Measurements from ENCODE around the gene TSPYL4.
A peak's percentile ranks its signal among the peaks of the same experiment; 100 is the strongest.

Gene TSPYL4

GRCh38 chr6:116268589-116269293 is 14.9 kb upstream of the TSPYL4 start:
- peak; percentile 71 to 87 for DNase-seq

- no peak for DNase-seq
These were observed 14.1 kb upstream of the TSPYL4 start for GRCh38 chr6:116267836-116268588.

- DNase-seq = no peak
These were observed 12.9 kb upstream of the TSPYL4 start for GRCh38 chr6:116266803-116267202.

- no peak for DNase-seq
These were observed 11.4 kb upstream of the TSPYL4 start for GRCh38 chr6:116265041-116265829.

- DNase-seq = no peak
These were observed 9.5 kb upstream of the TSPYL4 start for GRCh38 chr6:116263353-116263752.

GRCh38 chr6:116258520-116258919 is 4.6 kb upstream of the TSPYL4 start:
- no peak for DNase-seq

GRCh38 chr6:116256694-116257093 is 2.8 kb upstream of the TSPYL4 start:
- DNase-seq = no peak

- DNase-seq = no peak
These were observed 1.4 kb upstream of the TSPYL4 start for GRCh38 chr6:116255246-116255800.

- no peak for DNase-seq
These were observed 602 bp upstream of the TSPYL4 start for GRCh38 chr6:116254297-116255056.

GRCh38 chr6:116253188-116253504 is 729 bp downstream of the TSPYL4 start:
- no peak for DNase-seq

- DNase-seq = no peak
These were observed 2.1 kb downstream of the TSPYL4 start for GRCh38 chr6:116251568-116252384.

GRCh38 chr6:116248577-116248976 is 5.3 kb downstream of the TSPYL4 start:
- DNase-seq = no peak

GRCh38 chr6:116247285-116247684 is 6.6 kb downstream of the TSPYL4 start:
- no peak for DNase-seq

- DNase-seq = no peak
These were observed 7.8 kb downstream of the TSPYL4 start for GRCh38 chr6:116246089-116246488.

GRCh38 chr6:116244284-116244683 is 9.6 kb downstream of the TSPYL4 start:
- no peak for DNase-seq

- DNase-seq = no peak
These were observed 14.0 kb downstream of the TSPYL4 start for GRCh38 chr6:116239856-116240255.

GRCh38 chr6:116239256-116239655 is 14.6 kb downstream of the TSPYL4 start:
- DNase-seq = no peak

GRCh38 chr6:116238083-116238482 is 15.8 kb downstream of the TSPYL4 start:
- no peak for DNase-seq

GRCh38 chr6:116234689-116235088 is 19.2 kb downstream of the TSPYL4 start:
- no peak for DNase-seq

- peak in 1 of 2 experiments; percentile 28 for DNase-seq
These were observed 24.5 kb downstream of the TSPYL4 start for GRCh38 chr6:116229287-116229913.

- no peak for DNase-seq
These were observed 30.5 kb downstream of the TSPYL4 start for GRCh38 chr6:116223355-116223754.

Measured in NCI-H524 (cell line).